ENCODE data around the gene OR10P1.

The OR10P1 gene

DNA sequence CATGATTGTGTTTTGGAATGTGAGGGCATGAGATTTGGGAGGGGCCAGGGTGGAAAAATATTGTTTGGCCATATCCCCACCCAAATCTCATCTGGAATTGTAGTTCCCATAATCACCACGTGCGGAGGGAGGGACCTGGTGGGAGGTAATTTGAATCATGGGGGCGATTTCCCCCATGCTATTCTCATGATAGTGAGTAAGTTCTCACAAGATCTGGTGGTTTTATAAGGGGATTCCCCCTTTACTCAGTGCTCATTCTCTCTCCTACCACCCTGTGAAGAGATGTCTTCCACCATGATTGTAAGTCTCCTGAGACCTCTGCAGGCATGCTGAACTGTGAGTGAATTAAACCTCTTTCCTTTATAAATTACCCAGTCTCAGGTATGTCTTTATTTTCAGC lies 15.7 kb downstream of the OR10P1 start:
- DNase-seq = peak in 1 of 2 donors; percentile 14

DNA sequence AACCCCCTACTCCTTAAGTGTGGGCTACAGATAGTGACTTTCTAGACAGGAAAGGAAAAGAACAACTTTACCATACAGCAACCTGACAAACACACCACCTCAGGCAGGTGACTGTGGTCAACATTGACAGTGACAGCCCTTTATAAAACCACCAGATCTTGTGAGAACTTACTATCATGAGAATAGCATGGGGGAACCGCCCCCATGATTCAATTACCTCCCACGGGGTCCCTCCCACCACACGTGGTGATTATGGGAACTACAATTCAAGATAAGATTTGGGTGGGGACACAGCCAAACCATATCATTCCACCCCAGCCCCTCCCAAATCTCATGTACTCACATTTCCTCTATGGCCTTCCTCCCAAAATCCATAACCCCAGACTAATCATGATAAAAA lies 16.3 kb downstream of the OR10P1 start:
- DNase-seq = no peak

DNA sequence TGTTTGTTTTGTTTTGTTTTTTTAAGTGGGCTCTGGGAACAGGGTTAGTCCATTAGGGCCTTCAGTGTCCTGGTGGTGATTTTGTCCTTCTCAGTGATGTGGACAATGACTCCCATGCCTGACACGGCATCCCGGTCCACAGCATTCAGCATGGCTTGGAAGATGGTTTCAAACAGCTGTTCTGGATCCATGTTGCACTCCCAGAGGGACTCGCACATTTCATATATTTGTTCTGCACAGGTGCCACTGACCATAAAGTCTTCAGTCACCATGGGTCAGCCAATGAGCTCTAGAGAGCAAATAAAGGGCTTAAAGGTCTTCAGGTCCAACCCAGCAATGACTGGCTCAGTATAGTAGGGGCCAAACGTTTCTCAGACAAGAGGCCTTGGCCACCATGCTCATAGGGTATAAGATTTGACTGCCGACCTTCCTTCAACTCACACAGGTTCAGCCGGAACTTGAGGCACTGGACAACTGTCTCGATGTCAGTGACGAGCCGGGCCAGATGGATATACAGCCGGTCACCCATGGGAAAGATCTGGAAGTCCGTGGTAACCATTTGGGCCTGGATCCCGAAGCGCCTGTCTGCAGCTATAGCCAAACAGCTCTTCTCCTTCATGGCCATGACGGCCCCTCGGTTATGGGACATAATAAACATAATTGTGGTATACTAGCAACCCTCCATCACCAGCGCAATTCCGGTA lies 18.0 kb downstream of the OR10P1 start:
- DNase-seq = no peak

- DNase-seq = no peak
These were observed 20.5 kb downstream of the OR10P1 start for GRCh38 chr12:55657212-55657611.

DNA sequence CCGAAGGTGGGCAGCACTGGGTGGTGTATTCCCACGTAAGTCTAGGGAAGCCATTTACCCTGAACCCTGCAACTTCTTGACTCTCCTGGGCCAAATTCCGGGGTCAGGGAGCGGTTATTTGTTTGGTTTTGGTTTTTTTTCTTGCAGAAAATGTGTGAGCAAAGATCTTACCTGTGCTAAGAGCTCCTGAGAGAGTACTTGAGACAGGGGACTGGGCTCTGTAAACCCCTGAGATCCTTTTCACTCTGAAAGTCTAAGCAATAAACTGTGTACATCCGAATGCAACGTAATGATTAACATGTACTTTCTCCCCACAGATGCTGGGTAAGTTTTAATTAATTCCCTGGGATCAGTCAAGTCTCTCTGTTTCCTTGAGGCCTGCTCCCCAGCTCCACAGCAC lies 21.5 kb downstream of the OR10P1 start:
- DNase-seq = no peak

DNA sequence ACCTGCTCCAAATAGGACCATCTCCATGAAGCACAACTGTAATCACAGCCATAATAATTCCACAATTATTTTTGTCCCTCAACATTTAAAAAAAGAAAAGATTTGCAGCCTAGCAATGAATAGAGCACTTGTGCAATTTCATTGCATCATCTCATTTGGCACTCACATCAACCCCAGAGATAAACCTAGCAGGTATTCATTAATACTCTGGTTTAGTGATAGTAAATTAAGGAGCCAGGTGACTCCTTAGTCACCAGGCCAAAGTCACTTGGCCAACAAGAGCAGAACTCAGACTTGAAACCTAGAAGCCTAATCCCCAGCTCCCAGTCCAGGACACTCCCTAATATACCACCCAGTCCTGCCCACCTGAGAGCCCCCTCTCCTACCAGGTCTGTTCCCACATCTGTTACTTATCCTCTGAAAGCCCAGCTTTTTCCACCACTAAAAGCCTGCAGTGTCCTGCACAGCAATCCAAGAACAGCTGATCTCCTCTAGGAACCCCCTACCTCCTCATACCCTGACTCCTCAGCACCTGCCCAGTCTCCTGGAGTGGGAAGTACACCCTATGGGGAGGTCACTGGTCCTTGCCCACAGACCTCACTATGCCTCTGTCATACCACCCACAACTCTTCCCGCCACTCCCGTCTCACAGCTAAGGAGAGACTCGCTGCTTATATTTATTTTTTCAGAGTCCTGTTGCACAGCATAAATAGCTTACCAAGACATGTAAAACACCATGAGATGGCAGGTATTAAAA lies 22.1 kb downstream of the OR10P1 start:
- no peak for DNase-seq

GRCh38 chr12:55659486-55660385 lies 23.0 kb downstream of the OR10P1 start:
- peak in 1 of 2 donors; percentile 35 for DNase-seq

DNA sequence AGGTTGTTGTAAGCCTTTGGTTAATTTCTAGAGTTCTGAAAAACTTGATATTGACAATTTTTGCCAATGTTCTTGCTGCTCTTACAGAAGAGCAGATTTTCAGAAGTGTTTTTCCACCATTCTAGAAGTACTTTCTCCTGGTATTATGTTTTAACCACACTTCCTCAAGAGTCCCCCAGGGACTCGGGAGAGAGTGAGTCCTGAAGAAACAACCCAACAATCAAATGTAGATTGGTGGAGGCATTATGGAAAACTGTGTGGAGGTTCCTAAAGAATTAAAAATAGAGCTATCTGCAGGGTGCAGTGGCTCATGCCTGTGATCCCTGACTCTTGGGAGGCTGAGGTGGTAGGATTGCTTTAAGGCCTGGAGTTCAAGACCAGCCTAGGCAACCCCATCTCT lies 26.7 kb downstream of the OR10P1 start:
- DNase-seq = no peak

DNA sequence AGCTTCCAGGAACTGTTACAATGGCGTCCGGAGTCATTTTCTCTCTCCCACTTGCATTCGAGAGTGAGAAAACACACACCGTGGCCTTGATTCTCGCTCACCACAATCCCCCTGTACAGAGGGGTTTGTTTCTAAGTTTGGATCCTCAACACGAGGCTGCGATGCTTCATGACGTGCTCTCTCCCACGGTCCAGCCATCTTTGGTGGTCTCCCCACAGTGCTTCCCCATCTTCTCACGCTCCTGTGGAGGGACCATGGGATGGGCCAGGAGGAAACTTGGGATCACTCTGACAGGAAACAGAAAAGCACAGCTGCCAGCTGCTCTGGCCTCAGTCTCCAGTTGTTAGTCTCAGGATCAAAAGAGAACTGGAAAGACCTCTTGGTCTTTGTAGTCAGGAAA lies 28.1 kb downstream of the OR10P1 start:
- no peak for DNase-seq

DNA sequence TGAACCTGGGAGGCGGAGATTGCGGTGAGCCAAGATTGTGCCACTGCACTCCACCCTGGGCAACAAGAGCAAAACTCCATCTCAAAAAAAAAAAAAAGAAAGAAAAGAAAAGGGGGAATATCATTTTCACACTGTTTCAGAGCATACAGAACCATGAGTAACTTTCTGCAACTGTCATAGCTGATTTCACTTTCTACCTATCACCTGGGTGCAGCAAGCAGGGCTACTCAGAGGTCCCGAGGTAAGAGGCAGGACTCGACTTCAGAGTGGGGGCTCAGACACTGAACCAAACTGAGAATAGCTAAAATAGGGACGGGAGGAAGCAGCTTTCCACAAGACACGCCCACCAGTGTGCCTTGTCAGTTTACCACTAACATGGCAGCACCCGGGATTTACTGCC lies 29.8 kb downstream of the OR10P1 start:
- DNase-seq = no peak

GRCh38 chr12:55670276-55670675 lies 33.6 kb downstream of the OR10P1 start:
- DNase-seq = no peak

GRCh38 chr12:55671746-55672145 lies 35.1 kb downstream of the OR10P1 start:
- DNase-seq = no peak

- no peak for DNase-seq
These were observed 36.9 kb downstream of the OR10P1 start for GRCh38 chr12:55673638-55674037.

- DNase-seq = peak in 1 of 2 donors; percentile 13
These were observed 39.0 kb downstream of the OR10P1 start for GRCh38 chr12:55675666-55676065.

- peak in 1 of 2 donors; percentile 3 for DNase-seq
These were observed 40.0 kb downstream of the OR10P1 start for GRCh38 chr12:55676707-55677106.

DNA sequence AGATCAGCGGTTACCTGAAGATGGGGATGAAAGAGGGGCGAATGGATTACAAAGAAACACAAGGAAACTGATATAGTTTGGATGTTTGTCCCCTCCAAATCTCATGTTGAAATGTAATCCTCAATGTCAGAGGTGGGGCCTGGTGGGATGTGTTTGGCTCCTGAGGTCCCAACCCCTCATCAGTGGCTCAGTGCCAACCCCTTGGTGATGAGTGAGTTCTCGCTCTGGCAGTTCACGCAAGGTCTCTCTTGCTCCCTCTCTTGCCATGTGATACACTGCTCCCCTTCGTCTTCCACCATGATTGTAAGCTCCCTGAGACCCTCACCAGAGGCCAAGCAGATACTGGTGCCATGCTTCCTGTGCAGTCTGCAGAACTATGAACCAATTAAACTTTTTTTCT lies 43.0 kb downstream of the OR10P1 start:
- peak in 1 of 2 donors; percentile 3 for DNase-seq

DNA sequence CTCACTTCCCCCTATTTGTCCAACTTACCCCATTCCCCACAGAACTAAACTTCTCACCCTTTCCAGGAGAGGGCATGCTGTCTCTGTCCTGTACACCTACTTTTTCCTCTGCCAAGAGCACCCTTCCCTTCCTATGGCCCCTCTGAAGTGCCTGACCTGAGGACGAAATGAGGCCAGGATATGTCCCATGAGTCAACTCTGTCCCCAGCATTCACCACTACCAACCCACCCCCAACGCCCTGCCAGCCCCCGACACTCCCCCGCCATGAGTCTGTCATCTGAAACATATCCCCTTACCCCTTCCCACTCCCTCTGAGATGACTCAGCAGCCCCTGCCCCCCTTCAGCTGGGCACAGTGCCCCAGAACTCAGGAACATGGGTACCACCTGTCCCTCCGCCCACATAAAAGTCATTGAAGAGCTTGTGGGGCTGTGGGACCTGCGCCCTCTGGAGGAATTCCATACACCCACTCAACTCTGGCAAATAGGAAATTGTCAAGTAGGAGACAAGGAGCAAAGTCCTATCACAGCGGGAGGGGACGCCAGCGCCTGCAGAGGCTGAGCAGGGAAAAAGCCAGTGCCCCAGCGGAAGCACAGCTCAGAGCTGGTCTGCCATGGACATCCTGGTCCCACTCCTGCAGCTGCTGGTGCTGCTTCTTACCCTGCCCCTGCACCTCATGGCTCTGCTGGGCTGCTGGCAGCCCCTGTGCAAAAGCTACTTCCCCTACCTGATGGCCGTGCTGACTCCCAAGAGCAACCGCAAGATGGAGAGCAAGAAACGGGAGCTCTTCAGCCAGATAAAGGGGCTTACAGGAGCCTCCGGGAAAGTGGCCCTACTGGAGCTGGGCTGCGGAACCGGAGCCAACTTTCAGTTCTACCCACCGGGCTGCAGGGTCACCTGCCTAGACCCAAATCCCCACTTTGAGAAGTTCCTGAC lies 44.7 kb downstream of the OR10P1 start:
- peak in 1 of 2 donors; percentile 8 for DNase-seq

DNA sequence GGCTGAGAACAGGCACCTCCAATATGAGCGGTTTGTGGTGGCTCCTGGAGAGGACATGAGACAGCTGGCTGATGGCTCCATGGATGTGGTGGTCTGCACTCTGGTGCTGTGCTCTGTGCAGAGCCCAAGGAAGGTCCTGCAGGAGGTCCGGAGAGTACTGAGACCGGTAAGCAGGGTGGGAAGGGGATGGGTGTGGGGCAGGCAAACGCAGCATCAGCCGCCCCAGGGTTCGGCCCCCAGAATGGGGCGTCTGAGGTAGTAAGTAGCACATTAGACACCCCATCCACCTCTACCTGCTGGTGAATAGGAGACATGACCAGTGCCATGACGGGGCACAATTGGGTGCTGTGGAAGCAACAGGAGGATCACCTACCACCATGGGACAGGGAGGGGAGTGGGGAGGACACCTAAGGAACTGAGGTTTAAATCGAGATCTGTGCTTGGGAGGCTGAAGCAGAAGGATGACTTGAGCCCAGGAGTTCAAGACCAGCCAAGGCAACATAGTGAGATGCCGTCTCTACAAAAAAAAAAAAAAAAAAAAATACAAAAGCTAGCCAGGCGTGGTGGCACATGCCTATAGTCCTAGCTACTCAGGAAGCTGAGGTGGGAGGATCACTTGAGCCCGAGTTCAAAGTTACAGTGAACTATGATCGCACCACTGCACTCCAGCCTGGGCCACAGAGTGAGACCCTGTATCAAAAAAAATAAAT lies 45.5 kb downstream of the OR10P1 start:
- DNase-seq = peak in 1 of 2 donors; percentile 9

DNA sequence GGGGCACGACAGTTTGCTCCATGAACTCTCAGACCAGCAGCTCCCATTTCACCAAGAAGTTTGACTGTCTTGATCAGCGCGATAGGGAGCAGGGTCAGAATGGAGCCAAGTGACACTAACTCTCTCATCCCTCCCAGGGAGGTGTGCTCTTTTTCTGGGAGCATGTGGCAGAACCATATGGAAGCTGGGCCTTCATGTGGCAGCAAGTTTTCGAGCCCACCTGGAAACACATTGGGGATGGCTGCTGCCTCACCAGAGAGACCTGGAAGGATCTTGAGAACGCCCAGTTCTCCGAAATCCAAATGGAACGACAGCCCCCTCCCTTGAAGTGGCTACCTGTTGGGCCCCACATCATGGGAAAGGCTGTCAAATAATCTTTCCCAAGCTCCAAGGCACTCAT lies 47.0 kb downstream of the OR10P1 start:
- DNase-seq = peak in 1 of 2 donors; percentile 5

DNA sequence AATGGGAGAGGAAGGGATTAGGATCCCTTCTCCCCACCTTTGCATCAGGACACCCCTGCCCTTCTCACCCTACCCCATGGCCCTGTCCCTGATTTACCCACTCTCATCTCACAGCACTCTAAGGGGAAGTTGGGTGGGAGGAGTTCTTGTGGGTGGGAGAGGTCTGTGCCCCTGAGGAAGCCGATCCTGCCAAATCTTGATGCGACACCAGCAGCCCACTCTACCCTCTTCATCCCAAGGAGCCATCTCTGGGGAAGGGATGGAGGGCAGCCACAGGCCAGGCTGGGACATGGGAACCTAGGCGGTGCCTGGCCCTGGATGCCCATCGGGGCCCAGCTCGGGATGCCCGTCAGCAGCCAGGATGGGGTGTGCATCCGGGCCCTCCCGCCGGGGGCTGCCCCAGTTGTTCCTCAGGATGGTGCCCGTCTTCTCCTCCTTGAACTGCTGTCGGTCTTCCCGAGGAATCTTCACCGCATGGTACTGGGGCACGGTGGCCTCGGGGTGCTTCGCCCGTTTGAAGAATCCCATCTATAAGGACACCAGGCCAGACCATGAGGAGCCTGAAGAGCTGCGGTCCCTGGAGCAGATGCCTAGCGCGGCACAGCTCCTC lies 48.2 kb downstream of the OR10P1 start:
- DNase-seq = peak in 1 of 2 donors; percentile 7

DNA sequence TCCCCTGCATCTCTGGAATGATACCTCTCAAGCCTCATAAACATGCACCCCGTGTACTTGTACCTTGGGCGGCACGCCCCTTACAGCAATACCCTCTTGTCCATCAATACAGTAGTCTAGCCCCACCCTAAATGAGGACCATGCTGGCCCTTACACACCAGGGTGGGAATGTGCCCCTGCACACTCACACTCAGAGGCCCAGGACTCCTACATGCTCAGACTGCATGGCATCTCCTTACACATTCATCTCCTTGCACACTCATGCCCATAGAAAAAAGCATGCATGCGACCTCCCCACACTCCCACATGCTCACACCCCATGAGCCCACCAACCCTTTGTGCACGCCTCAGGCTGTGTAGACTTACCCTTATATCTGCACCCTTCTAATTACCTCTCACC lies 49.0 kb downstream of the OR10P1 start:
- no peak for DNase-seq

All from CD4-positive, alpha-beta T cell treated with Interleukin-4 for 1 hour (primary cell).